Kidney epithelial cell (primary cell): ENCODE data around the gene TMEM222. TPM values are rescaled to one million over a fixed set of nuclear protein-coding genes. Genes with fewer than 3 reads are reported as not detected.

Experiments used
- DNase-seq: peaks from one replicate; pipeline ENCODE4 v3.0.0-alpha.2; 2010; ENCODE audit warnings: low read depth
- H3K27me3 ChIP-seq: 2 replicates; pipeline ENCODE4 v1.6.0; 2011; ENCODE audit warnings: low read length; ENCODE audit not compliant: control insufficient read depth, insufficient read depth
- H3K36me3 ChIP-seq: 2 replicates; pipeline ENCODE4 v1.5.1; 2011; ENCODE audit warnings: low read length; ENCODE audit not compliant: control insufficient read depth, insufficient read depth
- H3K4me3 ChIP-seq: 2 replicates; pipeline ENCODE4 v1.5.1; 2011; ENCODE audit warnings: low read depth, mild to moderate bottlenecking, control low read depth, low read length
- total RNA-seq: library from RNA; depleted of rRNA; stranded (reverse); fragments of >200 nt; gene quantifications from 2 replicates; pipeline ENCODE4 v1.2.3, GENCODE V29; 2015
- TF ChIP-seq, protein P1 (sequence below): IDR thresholded peaks from 2 replicates; pipeline ENCODE4 v1.5.1; 2011; ENCODE audit warnings: mild to moderate bottlenecking, moderate library complexity, low read length, control low read depth, inconsistent platforms; ENCODE audit not compliant: insufficient read depth, poor library complexity, severe bottlenecking

TMEM222 gene
- total RNA-seq, 1 donor from 2014 or later, result 27.5 TPM

DNA sequence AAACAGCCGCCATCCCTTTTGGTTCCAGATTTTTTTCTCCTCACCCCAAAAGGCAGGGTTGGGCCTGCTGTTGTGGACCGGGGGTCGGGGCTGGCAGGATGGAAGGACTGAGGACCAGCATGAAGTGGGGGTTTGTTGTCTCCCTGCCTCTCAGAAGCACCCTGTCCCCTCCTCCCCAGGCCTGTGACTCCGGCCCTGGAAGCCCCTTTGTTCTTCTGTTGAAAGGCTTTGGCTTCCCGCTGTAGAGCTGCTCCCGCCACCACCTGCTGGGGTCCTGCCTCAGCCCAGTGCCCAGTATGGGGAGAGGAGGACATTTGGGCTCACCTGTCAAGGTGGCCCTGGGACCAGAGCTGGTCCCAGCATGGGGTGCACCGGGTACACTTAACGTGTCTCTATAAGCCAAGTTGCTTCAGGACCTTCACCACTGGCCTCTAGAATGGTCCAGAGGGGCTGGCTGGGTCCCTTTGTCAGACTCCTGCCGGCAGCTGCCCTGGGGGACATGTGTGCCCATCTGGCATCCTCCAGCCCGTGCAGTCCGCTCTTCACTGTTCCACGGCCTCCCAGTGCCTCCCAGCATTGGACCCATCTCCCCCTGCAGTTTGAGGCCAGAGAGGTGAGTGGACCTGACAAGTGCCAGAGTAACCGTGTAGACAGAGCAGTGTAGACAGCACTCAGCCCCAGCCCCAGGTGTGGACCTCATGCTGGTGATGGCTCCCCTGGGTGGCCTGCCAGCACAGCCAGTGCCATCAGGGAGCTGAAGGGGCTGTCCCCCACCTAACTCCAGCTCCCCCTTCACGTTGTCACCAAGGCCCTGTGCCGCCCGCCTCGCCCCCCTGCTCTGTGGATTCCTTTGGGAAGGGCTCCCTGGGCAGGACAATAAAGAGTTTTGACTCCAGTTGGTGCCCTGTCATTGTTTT, 13.8 kb downstream of the TMEM222 start:
- H3K27me3 ChIP-seq, result no peaks in the 10 kb centered on the region
- TF ChIP-seq, protein P1, sequence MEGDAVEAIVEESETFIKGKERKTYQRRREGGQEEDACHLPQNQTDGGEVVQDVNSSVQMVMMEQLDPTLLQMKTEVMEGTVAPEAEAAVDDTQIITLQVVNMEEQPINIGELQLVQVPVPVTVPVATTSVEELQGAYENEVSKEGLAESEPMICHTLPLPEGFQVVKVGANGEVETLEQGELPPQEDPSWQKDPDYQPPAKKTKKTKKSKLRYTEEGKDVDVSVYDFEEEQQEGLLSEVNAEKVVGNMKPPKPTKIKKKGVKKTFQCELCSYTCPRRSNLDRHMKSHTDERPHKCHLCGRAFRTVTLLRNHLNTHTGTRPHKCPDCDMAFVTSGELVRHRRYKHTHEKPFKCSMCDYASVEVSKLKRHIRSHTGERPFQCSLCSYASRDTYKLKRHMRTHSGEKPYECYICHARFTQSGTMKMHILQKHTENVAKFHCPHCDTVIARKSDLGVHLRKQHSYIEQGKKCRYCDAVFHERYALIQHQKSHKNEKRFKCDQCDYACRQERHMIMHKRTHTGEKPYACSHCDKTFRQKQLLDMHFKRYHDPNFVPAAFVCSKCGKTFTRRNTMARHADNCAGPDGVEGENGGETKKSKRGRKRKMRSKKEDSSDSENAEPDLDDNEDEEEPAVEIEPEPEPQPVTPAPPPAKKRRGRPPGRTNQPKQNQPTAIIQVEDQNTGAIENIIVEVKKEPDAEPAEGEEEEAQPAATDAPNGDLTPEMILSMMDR, result no peak
- no peak for DNase-seq
- H3K4me3 ChIP-seq, result no peak overlapping the region
- H3K36me3 ChIP-seq, result peaks cover 1% of the 10 kb centered on the region

DNA sequence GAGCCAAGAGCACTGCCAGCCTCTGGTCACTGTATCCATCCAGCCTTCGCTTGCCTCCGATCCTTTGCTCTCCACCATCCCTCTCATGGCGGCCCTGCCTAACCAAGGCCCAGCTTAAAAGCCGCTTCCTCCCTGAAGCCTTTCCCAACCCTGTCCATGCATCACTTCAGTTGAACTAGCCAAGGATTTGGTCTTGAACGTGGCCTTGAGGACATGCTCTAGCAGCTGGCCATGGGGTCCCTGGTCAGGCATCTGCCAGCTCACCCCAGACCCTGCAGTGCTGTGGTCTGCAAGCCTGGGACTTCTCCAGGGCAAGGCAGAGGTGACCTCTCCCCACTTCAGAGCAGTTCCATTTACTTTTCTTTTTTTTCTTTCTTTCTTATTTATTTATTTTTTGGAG, 14.8 kb downstream of the TMEM222 start:
- no peaks in the 10 kb centered on the region for H3K27me3 ChIP-seq
- H3K4me3 ChIP-seq, result no peak overlapping the region
- H3K36me3 ChIP-seq, result peaks cover 1% of the 10 kb centered on the region
- no peak for DNase-seq
- TF ChIP-seq, protein P1, result no peak

DNA sequence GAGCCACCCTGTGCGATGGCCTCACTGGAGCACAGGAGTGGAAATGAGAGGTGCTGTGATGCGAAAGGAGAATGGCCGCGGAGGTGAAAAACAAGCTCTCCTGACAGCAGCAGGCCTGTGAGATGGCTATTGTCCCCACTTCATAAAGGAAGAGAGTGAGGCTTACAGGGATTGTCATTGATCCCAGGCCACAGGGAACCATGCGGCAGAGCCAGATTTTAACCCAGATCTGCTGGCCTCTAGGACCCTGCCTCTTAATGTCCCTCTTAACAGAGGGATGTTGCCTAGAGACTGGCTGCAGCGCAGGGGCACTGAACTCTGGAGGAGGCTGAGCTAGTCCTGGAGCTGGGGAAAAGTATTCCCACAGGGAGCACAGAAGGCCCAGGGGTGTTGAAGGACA, 16.8 kb downstream of the TMEM222 start:
- TF ChIP-seq, protein P1, result no peak
- Histone ChIP-seq H3K27me3 (no peaks in the 10 kb centered on the region), H3K4me3 (no peak overlapping the region), H3K36me3 (peaks cover 1% of the 10 kb centered on the region)
- DNase-seq, result no peak

DNA sequence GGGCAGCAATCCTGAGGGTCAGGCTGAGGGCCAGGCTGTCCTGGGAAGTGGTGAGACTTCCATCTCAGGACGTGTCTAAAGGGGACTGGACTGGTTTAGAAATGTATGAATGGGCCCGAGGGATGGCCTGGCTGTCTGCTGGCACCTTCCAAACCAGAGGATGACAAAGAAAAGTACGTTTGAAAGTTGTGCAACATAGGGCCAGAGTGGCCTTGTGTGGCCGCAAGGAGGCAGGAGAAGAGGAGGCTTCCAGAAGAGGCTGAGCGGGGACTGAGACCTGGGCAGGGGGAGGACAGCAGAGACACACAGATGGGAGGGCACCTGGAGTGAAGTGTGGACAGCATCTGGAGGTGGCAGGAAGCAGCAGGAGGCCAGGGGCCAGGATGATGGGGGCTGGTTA, 17.2 kb downstream of the TMEM222 start:
- no peak overlapping the region for H3K4me3 ChIP-seq
- no peaks in the 10 kb centered on the region for H3K36me3 ChIP-seq
- TF ChIP-seq, protein P1, result no peak

DNA sequence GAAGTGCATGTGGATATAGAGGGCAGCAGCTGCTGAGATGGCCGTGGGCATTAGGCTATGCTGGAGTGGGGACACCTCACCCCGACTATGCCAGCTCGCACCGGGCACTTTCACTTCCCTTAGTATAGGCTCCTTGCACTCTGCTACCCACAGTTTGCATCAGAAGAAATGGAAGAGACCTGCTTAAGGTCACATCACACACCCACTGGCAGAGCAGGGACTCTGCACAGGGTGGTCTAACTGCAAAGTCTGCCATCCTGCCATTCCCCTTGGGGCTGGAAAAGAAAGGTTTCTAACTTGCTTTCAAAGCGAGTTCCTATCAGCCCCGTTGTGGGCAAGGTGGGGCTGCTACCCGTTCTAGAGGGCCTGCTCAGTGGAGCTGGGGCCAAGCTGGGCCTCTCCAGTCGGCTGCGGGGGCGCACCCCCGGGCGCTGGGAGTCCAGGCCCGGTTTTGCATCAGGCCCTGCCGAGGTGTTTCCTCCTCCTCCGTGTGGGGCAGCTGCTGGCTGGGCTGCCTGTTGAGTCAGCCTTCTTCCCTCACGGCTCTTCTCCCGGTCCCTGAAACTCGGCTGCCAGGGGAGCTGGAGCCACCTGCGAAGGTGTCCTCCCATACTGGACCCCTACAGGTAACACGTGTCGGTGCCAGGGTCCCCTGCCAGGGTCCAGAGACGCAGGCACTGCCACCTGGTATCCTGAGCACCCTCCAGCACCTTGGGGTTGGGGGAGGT, 19.7 kb downstream of the TMEM222 start, which contains the start of gene SYTL1:
Gene SYTL1 (plus strand): TSS at position 498 of the 728 bp plus-strand sequence. CDS start 3,313 bp downstream, outside the sequence.
- H3K4me3 ChIP-seq, result peak within 1 kb of the TSS; percentile 54
- DNase-seq, result no peak
- H3K36me3 ChIP-seq, result no peaks in the 10 kb centered on the region
- no peaks in the 10 kb centered on the region for H3K27me3 ChIP-seq
- TF ChIP-seq, protein P1, result no peak

More for the DNA sequence above, 17.2 kb downstream of the TMEM222 start:
- no peaks in the 10 kb centered on the region for H3K27me3 ChIP-seq
- DNase-seq, result no peak
